Neural cell (in vitro differentiated cells): ENCODE data around the gene OGFR. TPM values are rescaled to one million over a fixed set of nuclear protein-coding genes. Genes with fewer than 3 reads are reported as not detected.

Experiments
- H2AFZ ChIP-seq: fragments of 200-600, 300-800 bp; sonication (generic), shearing (Covaris generic); 2 replicates; pipeline ENCODE4 v1.6.0; 2014; ENCODE audit warnings: low read depth, mild to moderate bottlenecking, antibody characterized with exemption, low read length, moderate library complexity
- H3F3A ChIP-seq: fragments of 200-600 bp; shearing (Covaris generic); 2 replicates; pipeline ENCODE4 v1.6.1; 2016; ENCODE audit warnings: mild to moderate bottlenecking, moderate library complexity, mixed read lengths, antibody characterized with exemption, low read length; ENCODE audit not compliant: insufficient read depth, poor library complexity, severe bottlenecking
- H3K27ac ChIP-seq: fragments of 200-600, 300-800 bp; sonication (generic), shearing (Covaris generic); 2 replicates; pipeline ENCODE4 v1.5.1; 2014; ENCODE audit warnings: mild to moderate bottlenecking, low read length, moderate library complexity
- H3K27me3 ChIP-seq: fragments of 300-800, 200-600 bp; sonication (generic), shearing (Covaris generic); 2 replicates; pipeline ENCODE4 v1.6.0; 2014; ENCODE audit warnings: mild to moderate bottlenecking, low read depth, low read length, moderate library complexity; ENCODE audit not compliant: insufficient read depth
- H3K36me3 ChIP-seq: fragments of 300-800, 200-600 bp; sonication (generic), shearing (Covaris generic); 2 replicates; pipeline ENCODE4 v1.5.1; 2014; ENCODE audit warnings: mild to moderate bottlenecking, antibody characterized with exemption, low read length, moderate library complexity; ENCODE audit not compliant: insufficient read depth
- H3K4me2 ChIP-seq: fragments of 300-800, 200-600 bp; sonication (generic), shearing (Covaris generic); 2 replicates; pipeline ENCODE4 v1.6.0; 2014; ENCODE audit warnings: mild to moderate bottlenecking, low read length
- H3K4me3 ChIP-seq: fragments of 300-800, 200-600 bp; sonication (generic), shearing (Covaris generic); 2 replicates; pipeline ENCODE4 v1.5.1; 2014; ENCODE audit warnings: mild to moderate bottlenecking, low read length, moderate library complexity
- H3K79me2 ChIP-seq: fragments of 200-600 bp; shearing (Covaris generic); replicated peaks from 2 replicates; pipeline ENCODE4 v1.6.0; 2014; ENCODE audit warnings: mild to moderate bottlenecking, low read length, moderate library complexity; ENCODE audit not compliant: insufficient read depth
- H3K9ac ChIP-seq: fragments of 300-800, 200-600 bp; sonication (generic), shearing (Covaris generic); 2 replicates; pipeline ENCODE4 v1.6.1; 2016; ENCODE audit warnings: mild to moderate bottlenecking, low read length, mixed read lengths
- H3K9me2 ChIP-seq: fragments of 200-600 bp; shearing (Covaris generic); 2 replicates; pipeline ENCODE4 v1.6.1; 2016; ENCODE audit warnings: mild to moderate bottlenecking, low read length, mixed read lengths; ENCODE audit not compliant: insufficient read depth
- H3K9me3 ChIP-seq: fragments of 200-600, 300-800 bp; sonication (generic), shearing (Covaris generic); 2 replicates; pipeline ENCODE4 v1.6.1; 2016; ENCODE audit warnings: mild to moderate bottlenecking, mixed run types, low read length, moderate library complexity, mixed read lengths
- H4K20me1 ChIP-seq: fragments of 200-600 bp; shearing (Covaris generic); 2 replicates; pipeline ENCODE4 v1.6.1; 2016; ENCODE audit warnings: mild to moderate bottlenecking, mixed run types; ENCODE audit not compliant: insufficient read depth
- CTCF ChIP-seq: fragments of 450-650 bp; IDR thresholded peaks from 2 replicates; pipeline ENCODE4 v1.5.1; 2014; ENCODE audit warnings: antibody characterized with exemption, mild to moderate bottlenecking, moderate library complexity; ENCODE audit not compliant: poor library complexity, severe bottlenecking
- EP300 ChIP-seq: fragments of 450-650 bp; conservative IDR thresholded peaks from 2 replicates; pipeline ENCODE4 v1.6.1; 2014; ENCODE audit warnings: antibody characterized with exemption, mild to moderate bottlenecking, moderate library complexity; ENCODE audit not compliant: poor library complexity, severe bottlenecking
- EZH2 ChIP-seq: fragments of 200-600, 300-800 bp; shearing (Covaris generic), sonication (generic); IDR thresholded peaks from 2 replicates; pipeline ENCODE4 v1.6.1; 2014; ENCODE audit warnings: antibody characterized with exemption, low read length, borderline replicate concordance, mild to moderate bottlenecking; ENCODE audit not compliant: insufficient read depth, poor library complexity, severe bottlenecking
- MXI1 ChIP-seq: fragments of 450-650 bp; conservative IDR thresholded peaks from 2 replicates; pipeline ENCODE4 v1.6.1; 2014; ENCODE audit warnings: antibody characterized with exemption, mild to moderate bottlenecking; ENCODE audit not compliant: poor library complexity, severe bottlenecking
- POLR2AphosphoS5 ChIP-seq: IDR thresholded peaks from 2 replicates; pipeline ENCODE4 v1.6.1; 2012
- RAD21 ChIP-seq: fragments of 450-650 bp; conservative IDR thresholded peaks from 2 replicates; pipeline ENCODE4 v1.6.1; 2014; ENCODE audit warnings: antibody characterized with exemption, mild to moderate bottlenecking, moderate library complexity
- SMC3 ChIP-seq: fragments of 450-650 bp; conservative IDR thresholded peaks from 2 replicates; pipeline ENCODE4 v1.6.1; 2014; ENCODE audit warnings: antibody characterized with exemption, mild to moderate bottlenecking, moderate library complexity; ENCODE audit not compliant: poor library complexity
- TAF1 ChIP-seq: IDR thresholded peaks from 2 replicates; pipeline ENCODE4 v1.6.1; 2012; ENCODE audit warnings: low read depth
- polyA plus RNA-seq: library from polyadenylated mRNA; depleted of rRNA; stranded (reverse); fragments of >200 nt; gene quantifications from 2 replicates; pipeline ENCODE4 v1.2.3, GENCODE V29; 2014
- TF ChIP-seq, protein P1 (sequence below): IDR thresholded peaks from 2 replicates; pipeline ENCODE4 v1.6.1; 2012; ENCODE audit warnings: borderline replicate concordance

Gene OGFR
- polyA plus RNA-seq, 1 donor from 2014 or later, result 15.6 TPM

DNA sequence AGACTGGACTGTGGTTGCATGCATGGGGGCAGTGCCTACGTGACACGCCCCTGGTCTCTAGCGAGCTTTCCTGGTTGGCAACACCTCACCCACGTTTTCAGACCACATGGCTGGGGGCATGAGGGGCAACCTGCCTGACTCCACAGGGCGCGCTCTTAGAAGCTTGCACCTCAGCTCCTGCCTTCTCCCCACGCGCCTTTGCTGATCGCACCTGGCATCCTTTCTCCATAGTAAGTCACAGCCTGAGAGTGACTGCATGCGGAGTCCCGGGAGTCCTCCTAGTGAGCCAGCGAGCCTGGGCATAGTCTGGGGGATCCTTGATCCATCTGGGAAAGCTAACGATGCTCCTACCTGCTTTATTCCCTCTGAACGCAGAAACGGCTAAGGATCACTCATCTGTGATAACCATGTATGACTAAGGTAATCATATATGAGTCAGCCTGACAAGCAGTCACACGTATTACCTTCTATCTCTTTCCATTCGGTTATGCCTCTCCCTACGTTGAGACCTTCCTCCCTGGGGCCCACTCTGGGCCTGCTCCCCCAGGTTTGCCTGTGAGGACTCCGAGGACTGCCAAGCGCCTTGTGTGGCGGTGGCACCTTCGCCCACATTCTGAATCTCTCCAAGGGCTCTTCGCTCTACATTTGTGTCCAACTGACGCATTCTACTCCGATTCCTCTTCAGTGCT is 52.4 kb downstream of the OGFR start:
- Histone ChIP-seq H3K79me2 (no peaks in the 10 kb centered on the region), H3K27me3 (peaks cover 10% of the 10 kb centered on the region), H3K36me3 (no peaks in the 10 kb centered on the region), H3K4me3 (no peak overlapping the region), H3K9ac (no peak overlapping the region), H3F3A (no peaks in the 10 kb centered on the region), H2AFZ (no peak overlapping the region), H4K20me1 (no peaks in the 10 kb centered on the region), H3K9me2 (no peaks in the 10 kb centered on the region), H3K9me3 (no peaks in the 10 kb centered on the region), H3K27ac (no peak overlapping the region), H3K4me2 (no peak overlapping the region)
- no peak for TF ChIP-seq SMC3
- TF ChIP-seq TAF1, result no peak
- TF ChIP-seq RAD21, result no peak
- no peak for TF ChIP-seq CTCF
- TF ChIP-seq POLR2AphosphoS5, result no peak
- no peak for TF ChIP-seq EZH2
- TF ChIP-seq EP300, result no peak
- no peak for TF ChIP-seq MXI1
- TF ChIP-seq, protein P1, sequence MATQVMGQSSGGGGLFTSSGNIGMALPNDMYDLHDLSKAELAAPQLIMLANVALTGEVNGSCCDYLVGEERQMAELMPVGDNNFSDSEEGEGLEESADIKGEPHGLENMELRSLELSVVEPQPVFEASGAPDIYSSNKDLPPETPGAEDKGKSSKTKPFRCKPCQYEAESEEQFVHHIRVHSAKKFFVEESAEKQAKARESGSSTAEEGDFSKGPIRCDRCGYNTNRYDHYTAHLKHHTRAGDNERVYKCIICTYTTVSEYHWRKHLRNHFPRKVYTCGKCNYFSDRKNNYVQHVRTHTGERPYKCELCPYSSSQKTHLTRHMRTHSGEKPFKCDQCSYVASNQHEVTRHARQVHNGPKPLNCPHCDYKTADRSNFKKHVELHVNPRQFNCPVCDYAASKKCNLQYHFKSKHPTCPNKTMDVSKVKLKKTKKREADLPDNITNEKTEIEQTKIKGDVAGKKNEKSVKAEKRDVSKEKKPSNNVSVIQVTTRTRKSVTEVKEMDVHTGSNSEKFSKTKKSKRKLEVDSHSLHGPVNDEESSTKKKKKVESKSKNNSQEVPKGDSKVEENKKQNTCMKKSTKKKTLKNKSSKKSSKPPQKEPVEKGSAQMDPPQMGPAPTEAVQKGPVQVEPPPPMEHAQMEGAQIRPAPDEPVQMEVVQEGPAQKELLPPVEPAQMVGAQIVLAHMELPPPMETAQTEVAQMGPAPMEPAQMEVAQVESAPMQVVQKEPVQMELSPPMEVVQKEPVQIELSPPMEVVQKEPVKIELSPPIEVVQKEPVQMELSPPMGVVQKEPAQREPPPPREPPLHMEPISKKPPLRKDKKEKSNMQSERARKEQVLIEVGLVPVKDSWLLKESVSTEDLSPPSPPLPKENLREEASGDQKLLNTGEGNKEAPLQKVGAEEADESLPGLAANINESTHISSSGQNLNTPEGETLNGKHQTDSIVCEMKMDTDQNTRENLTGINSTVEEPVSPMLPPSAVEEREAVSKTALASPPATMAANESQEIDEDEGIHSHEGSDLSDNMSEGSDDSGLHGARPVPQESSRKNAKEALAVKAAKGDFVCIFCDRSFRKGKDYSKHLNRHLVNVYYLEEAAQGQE, result no peak

GRCh38 chr20:62858058-62858830 is 53.6 kb downstream of the OGFR start:
- H2AFZ ChIP-seq, result no peak overlapping the region
- no peaks in the 10 kb centered on the region for H3K9me3 ChIP-seq
- H3K9me2 ChIP-seq, result no peaks in the 10 kb centered on the region
- H3K27me3 ChIP-seq, result peaks cover 10% of the 10 kb centered on the region
- H3K27ac ChIP-seq, result no peak overlapping the region
- no peaks in the 10 kb centered on the region for H4K20me1 ChIP-seq
- H3F3A ChIP-seq, result no peaks in the 10 kb centered on the region
- H3K36me3 ChIP-seq, result no peaks in the 10 kb centered on the region
- TF ChIP-seq MXI1 (no peak), SMC3 (no peak), CTCF (no peak), RAD21 (no peak), TAF1 (no peak), EP300 (no peak), POLR2AphosphoS5 (no peak)
- no peak overlapping the region for H3K4me2 ChIP-seq
- H3K79me2 ChIP-seq, result no peaks in the 10 kb centered on the region
- no peak overlapping the region for H3K9ac ChIP-seq
- no peak overlapping the region for H3K4me3 ChIP-seq
